ENCODE measurements around the gene DDX10.

GRCh38 chr11:108724974-108725689 is 60.3 kb downstream of the DDX10 start:
- TF ChIP-seq POLR2A (IDR thresholded peaks at IDR 0.05), result no peak
- TF ChIP-seq POLR2AphosphoS5 (IDR thresholded peaks at IDR 0.05), result no peak
- TF ChIP-seq CTCF (IDR thresholded peaks at IDR 0.05), result no peak
